GM13976 (cell line): ENCODE data around the gene CDKN1B.

Experiments used
- DNase-seq: peaks from one replicate; pipeline ENCODE4 v3.0.0; 2012; ENCODE audit warnings: low spot score
- CTCF ChIP-seq: IDR thresholded peaks from 2 replicates; pipeline ENCODE4 v1.5.1; 2012; ENCODE audit warnings: borderline replicate concordance, mild to moderate bottlenecking; ENCODE audit not compliant: insufficient read depth; ENCODE audit errors: extremely low read depth, missing control alignments, control extremely low read depth
- in situ Hi-C: fragments of 300-500 bp; cut with MboI; formaldehyde crosslinking; loops from one replicate; pipeline ENCODE4 v1.12.0; 2022; ENCODE audit warnings: low sequenced_read_pairs, mixed read lengths, inconsistent platforms; ENCODE audit not compliant: unreplicated experiment

Gene CDKN1B

DNA sequence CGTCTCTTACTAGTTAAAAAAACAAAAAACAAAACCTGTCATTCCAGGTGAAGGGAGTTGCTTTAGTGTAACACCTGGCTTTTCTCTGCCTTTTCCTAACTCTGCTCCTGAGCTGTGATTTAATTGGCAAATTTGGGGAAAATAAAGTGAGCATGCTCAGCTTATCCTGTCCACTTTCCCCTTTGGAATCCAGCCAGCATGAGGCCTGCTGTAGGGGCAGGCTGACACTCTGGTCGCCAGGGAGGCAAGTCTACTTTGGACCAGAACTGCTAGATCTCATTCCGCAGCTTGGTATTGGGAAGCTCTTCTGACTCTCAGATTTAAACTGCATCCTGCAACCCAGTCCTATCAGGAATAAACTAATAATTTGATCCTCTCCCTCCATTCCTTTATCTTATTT lies 30.1 kb downstream of the CDKN1B start:
- no peak for TF ChIP-seq CTCF
- in situ Hi-C loops = no loop called here

DNA sequence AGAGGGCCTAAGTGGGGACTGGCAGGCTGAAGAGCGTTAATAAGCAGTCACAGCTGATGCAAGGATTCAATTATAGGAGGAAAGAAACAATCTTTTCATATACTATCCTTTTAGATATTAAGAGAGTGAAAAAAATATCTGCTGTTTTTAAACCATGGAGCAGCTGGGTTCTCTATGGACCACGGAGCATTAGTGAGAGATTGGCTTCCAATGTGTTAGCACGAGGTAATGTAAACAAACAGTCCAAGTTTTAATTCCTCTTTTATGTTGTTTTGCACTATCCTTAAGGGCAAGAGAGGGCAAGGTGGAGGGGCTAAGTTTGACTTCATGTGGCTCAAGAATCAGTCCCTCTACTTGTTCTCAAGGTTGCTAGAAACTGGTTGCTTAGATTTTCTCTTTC lies 30.9 kb downstream of the CDKN1B start:
- DNase-seq = no peak
- in situ Hi-C loops = no loop called here
- TF ChIP-seq CTCF = no peak

More for the DNA sequence above, 30.1 kb downstream of the CDKN1B start:
- DNase-seq = no peak

DNA sequence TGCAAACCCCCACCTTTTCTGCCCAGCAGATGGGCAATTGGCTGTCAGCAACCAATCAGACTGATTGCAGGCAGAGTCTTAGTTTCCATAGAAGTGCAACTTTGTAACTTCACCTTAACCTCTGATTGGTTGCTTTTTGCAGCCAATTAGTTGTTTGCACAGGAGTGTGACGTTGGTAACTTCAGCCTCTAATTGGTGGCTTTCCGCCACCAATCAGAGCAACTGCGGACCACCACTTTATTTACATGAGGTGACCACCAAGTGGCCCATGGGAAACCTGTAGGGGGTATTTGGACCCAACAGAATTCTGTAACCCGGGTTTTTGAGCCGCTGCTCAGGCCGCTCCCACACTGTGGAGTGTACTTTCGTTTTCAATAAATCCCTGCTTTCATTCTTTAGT lies 32.3 kb downstream of the CDKN1B start:
- TF ChIP-seq CTCF = no peak
- in situ Hi-C loops = no loop called here
- DNase-seq = no peak

DNA sequence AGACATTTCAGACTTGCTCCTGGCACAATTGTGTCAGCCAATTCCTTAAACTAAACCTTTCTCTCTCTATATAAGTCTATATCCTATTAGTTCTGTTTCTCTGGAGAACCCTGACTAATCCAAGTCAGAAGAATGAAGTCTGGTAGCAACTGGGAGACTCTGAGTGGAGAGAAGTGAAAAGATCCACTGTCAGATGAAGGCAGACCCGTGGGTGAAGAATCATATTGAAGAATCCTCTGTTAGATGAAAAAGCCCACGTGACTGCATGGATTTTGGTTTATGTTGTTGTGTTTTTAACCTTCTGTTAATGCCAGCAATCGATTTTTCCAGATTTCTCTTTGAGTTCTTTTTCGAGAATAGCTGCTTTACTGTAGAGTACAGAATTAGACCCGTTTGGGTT lies 38.8 kb downstream of the CDKN1B start:
- in situ Hi-C loops = no loop called here
- no peak for TF ChIP-seq CTCF
- no peak for DNase-seq

GRCh38 chr12:12757121-12757520 lies 40.0 kb downstream of the CDKN1B start:
- TF ChIP-seq CTCF = no peak
- DNase-seq = no peak

GRCh38 chr12:12759234-12759915 lies 42.2 kb downstream of the CDKN1B start:
- in situ Hi-C loops = no loop called here
- TF ChIP-seq CTCF = no peak
- no peak for DNase-seq

More at GRCh38 chr12:12757121-12757520, 40.0 kb downstream of the CDKN1B start:
- in situ Hi-C loops = no loop called here
